ENCODE results near the gene FBXW5. TPM values are rescaled to one million over a fixed set of nuclear protein-coding genes. Genes with fewer than 3 reads are reported as not detected.

FBXW5 gene
- polyA plus RNA-seq, 1 donor from 2014 or later = 138 TPM

DNA sequence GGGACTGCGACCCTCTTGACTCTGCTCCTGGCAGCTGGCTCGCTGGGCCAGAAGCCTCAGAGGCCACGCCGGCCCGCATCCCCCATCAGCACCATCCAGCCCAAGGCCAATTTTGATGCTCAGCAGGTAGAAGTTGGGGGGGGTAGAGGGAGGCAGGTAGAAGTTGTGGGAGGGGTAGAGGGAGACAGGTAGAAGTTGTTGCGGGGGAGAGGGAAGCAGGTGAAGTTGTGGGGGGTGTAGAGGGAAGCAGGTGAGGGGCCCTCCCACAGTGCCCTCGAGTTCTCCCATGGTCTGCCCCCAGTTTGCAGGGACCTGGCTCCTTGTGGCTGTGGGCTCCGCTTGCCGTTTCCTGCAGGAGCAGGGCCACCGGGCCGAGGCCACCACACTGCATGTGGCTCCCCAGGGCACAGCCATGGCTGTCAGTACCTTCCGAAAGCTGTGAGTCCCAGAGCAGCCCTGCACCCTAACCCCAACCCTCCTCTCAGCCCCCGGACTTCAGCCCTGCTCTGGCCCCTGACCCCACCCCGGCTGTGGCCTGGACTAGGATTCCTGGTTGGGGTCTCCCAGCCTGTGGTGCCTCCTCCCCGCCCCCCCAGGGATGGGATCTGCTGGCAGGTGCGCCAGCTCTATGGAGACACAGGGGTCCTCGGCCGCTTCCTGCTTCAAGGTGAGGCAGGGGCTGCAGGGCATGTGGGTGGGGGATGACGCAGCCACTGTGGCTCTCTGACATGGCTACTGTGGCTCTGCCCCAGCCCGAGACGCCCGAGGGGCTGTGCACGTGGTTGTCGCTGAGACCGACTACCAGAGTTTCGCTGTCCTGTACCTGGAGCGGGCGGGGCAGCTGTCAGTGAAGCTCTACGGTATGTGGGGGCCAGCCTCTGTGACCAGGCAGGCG is 1.0 kb upstream of the FBXW5 start:
- no peaks in the 10 kb centered on the region for H3F3A ChIP-seq (ENCODE audit: insufficient read depth, low read length, poor library complexity, severe bottlenecking)
- H3K4me3 ChIP-seq (ENCODE audit: low read length) = no peak overlapping the region
- no peak overlapping the region for H3K27ac ChIP-seq (ENCODE audit: low read length)

DNA sequence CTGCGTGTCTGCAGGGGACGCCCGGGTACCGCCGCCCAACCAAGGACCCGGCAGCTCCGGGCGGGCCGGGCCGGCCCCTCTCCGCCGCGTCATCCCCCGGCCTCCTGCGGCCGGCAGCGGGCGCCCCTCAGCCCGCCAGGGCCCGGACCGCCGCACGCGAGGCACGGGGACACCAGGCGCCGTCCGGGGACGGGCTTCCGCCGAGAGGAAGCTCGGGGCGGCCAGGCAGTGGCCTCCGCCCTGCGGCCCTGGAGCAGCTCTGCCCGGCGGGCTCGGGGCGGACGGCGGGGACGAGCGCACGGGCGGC is 373 bp downstream of the FBXW5 start:
- Histone ChIP-seq H3K4me2 (ENCODE audit: low read length) (no peak overlapping the region), H4K20me1 (ENCODE audit: insufficient read depth) (no peaks in the 10 kb centered on the region), H3K9me3 (ENCODE audit: low read length) (no peaks in the 10 kb centered on the region), H3K9ac (ENCODE audit: low read length) (peak overlapping the region; percentile 74), H2AFZ (ENCODE audit: low read depth, low read length) (no peak overlapping the region), H3K27ac (ENCODE audit: low read length) (no peak overlapping the region), H3K4me3 (ENCODE audit: low read length) (peak overlapping the region; percentile 97), H3K27me3 (ENCODE audit: insufficient read depth, low read depth, low read length) (no peaks in the 10 kb centered on the region), H3K9me2 (ENCODE audit: insufficient read depth, low read length) (no peaks in the 10 kb centered on the region), H3K36me3 (ENCODE audit: insufficient read depth, low read length) (peaks cover 6% of the 10 kb centered on the region), H3F3A (ENCODE audit: insufficient read depth, low read length, poor library complexity, severe bottlenecking) (no peaks in the 10 kb centered on the region), H3K79me2 (replicated peaks; ENCODE audit: insufficient read depth, low read length) (peaks cover 8% of the 10 kb centered on the region)
- TF ChIP-seq CTCF (IDR thresholded peaks at IDR 0.05; ENCODE audit: poor library complexity, severe bottlenecking) = no peak
- no peak for TF ChIP-seq EP300 (conservative IDR thresholded peaks at IDR 0.05; ENCODE audit: poor library complexity, severe bottlenecking)
- no peak for TF ChIP-seq RAD21 (conservative IDR thresholded peaks at IDR 0.05)
- TF ChIP-seq, protein P1, sequence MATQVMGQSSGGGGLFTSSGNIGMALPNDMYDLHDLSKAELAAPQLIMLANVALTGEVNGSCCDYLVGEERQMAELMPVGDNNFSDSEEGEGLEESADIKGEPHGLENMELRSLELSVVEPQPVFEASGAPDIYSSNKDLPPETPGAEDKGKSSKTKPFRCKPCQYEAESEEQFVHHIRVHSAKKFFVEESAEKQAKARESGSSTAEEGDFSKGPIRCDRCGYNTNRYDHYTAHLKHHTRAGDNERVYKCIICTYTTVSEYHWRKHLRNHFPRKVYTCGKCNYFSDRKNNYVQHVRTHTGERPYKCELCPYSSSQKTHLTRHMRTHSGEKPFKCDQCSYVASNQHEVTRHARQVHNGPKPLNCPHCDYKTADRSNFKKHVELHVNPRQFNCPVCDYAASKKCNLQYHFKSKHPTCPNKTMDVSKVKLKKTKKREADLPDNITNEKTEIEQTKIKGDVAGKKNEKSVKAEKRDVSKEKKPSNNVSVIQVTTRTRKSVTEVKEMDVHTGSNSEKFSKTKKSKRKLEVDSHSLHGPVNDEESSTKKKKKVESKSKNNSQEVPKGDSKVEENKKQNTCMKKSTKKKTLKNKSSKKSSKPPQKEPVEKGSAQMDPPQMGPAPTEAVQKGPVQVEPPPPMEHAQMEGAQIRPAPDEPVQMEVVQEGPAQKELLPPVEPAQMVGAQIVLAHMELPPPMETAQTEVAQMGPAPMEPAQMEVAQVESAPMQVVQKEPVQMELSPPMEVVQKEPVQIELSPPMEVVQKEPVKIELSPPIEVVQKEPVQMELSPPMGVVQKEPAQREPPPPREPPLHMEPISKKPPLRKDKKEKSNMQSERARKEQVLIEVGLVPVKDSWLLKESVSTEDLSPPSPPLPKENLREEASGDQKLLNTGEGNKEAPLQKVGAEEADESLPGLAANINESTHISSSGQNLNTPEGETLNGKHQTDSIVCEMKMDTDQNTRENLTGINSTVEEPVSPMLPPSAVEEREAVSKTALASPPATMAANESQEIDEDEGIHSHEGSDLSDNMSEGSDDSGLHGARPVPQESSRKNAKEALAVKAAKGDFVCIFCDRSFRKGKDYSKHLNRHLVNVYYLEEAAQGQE (IDR thresholded peaks at IDR 0.05; ENCODE audit: borderline replicate concordance) = no peak
- TF ChIP-seq EZH2 (IDR thresholded peaks at IDR 0.05; ENCODE audit: borderline replicate concordance, insufficient read depth, low read length, poor library complexity, severe bottlenecking) = no peak
- no peak for TF ChIP-seq POLR2AphosphoS5 (IDR thresholded peaks at IDR 0.05)
- TF ChIP-seq TAF1 (IDR thresholded peaks at IDR 0.05; ENCODE audit: low read depth) = no peak
- no peak for TF ChIP-seq MXI1 (conservative IDR thresholded peaks at IDR 0.05; ENCODE audit: poor library complexity, severe bottlenecking)
- no peak for TF ChIP-seq SMC3 (conservative IDR thresholded peaks at IDR 0.05; ENCODE audit: poor library complexity)

More for the DNA sequence above, 1.0 kb upstream of the FBXW5 start:
- H3K4me2 ChIP-seq (ENCODE audit: low read length) = no peak overlapping the region
- peaks cover 4% of the 10 kb centered on the region for H3K36me3 ChIP-seq (ENCODE audit: insufficient read depth, low read length)
- no peaks in the 10 kb centered on the region for H3K9me3 ChIP-seq (ENCODE audit: low read length)
- peaks cover 8% of the 10 kb centered on the region for H3K79me2 ChIP-seq (replicated peaks; ENCODE audit: insufficient read depth, low read length)
- no peaks in the 10 kb centered on the region for H3K27me3 ChIP-seq (ENCODE audit: insufficient read depth, low read depth, low read length)
- no peak overlapping the region for H3K9ac ChIP-seq (ENCODE audit: low read length)
- H4K20me1 ChIP-seq (ENCODE audit: insufficient read depth) = no peaks in the 10 kb centered on the region
- H2AFZ ChIP-seq (ENCODE audit: low read depth, low read length) = no peak overlapping the region
- TF ChIP-seq MXI1 (conservative IDR thresholded peaks at IDR 0.05; ENCODE audit: poor library complexity, severe bottlenecking) (no peak), RAD21 (conservative IDR thresholded peaks at IDR 0.05) (no peak), SMC3 (conservative IDR thresholded peaks at IDR 0.05; ENCODE audit: poor library complexity) (no peak), POLR2AphosphoS5 (IDR thresholded peaks at IDR 0.05) (no peak)
- H3K9me2 ChIP-seq (ENCODE audit: insufficient read depth, low read length) = no peaks in the 10 kb centered on the region
